Colon (tissue), 2 donors: ENCODE measurements around the gene RCC1.
"Not testable (repeated sequence)": the region's sequence is repeated elsewhere in the genome, so short reads cannot be mapped to it uniquely, and the experiment has no call there.

Source experiments
- FAIRE-seq: peaks from 2 replicates; lab custom pipeline; 2012; peaks lifted over from hg19 to GRCh38; lab: Jason Lieb, UNC
- donor health status: control.
- donor health status: control.

The RCC1 gene

DNA sequence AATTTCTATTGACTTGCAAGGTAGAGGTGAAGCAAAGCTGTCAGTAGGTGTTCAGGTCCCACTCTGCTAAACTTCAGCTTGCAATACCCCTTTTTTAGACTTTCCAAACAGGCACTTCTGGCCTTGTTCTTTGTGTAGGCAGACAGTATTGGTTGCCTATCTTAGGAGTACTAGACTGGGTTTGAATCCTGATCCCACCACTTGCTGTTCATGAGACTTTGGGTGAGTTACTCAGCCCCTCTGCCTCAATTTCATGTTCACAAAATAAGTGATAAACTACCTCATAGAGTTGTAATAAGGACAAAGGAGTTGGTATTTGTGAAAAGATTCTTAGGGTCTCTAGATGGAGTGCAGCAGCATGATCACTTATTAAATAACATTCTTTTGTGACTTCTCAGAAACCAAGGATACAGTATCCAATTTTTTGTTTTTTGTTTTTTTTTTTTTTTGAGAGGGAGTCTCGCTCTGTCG is 5.2 kb downstream of the RCC1 start:
- FAIRE-seq = no peak

DNA sequence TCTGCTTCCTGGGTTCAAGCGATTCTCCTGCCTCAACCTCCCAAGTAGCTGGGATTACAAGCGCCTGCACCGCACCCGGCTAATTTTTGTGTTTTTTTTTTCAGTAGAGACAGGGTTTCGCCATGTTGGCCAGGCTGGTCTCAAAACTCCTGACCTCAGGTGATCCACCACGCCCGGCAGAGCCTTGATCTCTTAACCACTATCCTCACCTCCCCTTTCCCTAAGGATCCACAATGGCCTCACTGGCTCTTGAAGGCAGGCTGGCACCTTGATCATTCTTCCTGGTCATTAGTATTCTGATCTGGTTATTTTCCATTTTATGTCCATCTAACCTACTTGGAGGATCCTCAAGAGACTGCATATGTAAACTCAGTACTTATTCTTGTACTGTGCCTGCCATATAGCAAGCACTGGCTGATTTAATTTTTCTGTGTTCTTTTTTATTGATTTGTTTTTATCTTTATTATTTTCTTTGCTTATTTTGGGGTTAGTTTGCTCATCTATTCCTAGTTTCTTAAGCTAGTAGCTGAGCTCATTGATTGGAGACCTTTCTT is 6.3 kb downstream of the RCC1 start:
- no peak for FAIRE-seq

DNA sequence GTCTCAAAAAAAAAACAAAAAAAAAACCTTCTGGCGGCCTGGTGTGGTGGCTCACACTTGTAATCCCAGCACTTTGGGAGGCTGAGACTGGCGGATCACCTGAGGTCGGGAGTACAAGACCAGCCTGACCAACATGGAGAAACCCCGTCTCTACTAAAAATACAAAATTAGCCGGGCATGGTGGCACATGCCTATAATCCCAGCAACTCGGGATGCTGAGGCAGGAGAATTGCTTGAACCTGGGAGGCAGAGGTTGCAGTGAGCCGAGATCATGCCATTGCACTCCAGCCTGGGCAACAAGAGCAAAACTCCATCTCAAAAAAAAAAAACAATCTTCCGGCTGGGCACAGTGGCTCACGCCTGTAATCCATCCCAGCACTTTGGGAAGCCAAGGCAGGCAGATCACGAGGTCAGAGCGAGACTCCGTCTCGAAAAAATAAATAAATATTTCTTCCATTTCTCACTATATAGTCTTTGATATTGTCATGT is 8.6 kb downstream of the RCC1 start:
- not testable (repeated sequence) for FAIRE-seq

GRCh38 chr1:28516518-28516956 is 10.7 kb downstream of the RCC1 start:
- FAIRE-seq = no peak

- no peak for FAIRE-seq
These were observed 11.8 kb downstream of the RCC1 start for GRCh38 chr1:28517649-28517999.

- FAIRE-seq = no peak
These were observed 12.3 kb downstream of the RCC1 start for GRCh38 chr1:28518000-28518744.

GRCh38 chr1:28518745-28519341 is 13.0 kb downstream of the RCC1 start:
- FAIRE-seq = no peak

DNA sequence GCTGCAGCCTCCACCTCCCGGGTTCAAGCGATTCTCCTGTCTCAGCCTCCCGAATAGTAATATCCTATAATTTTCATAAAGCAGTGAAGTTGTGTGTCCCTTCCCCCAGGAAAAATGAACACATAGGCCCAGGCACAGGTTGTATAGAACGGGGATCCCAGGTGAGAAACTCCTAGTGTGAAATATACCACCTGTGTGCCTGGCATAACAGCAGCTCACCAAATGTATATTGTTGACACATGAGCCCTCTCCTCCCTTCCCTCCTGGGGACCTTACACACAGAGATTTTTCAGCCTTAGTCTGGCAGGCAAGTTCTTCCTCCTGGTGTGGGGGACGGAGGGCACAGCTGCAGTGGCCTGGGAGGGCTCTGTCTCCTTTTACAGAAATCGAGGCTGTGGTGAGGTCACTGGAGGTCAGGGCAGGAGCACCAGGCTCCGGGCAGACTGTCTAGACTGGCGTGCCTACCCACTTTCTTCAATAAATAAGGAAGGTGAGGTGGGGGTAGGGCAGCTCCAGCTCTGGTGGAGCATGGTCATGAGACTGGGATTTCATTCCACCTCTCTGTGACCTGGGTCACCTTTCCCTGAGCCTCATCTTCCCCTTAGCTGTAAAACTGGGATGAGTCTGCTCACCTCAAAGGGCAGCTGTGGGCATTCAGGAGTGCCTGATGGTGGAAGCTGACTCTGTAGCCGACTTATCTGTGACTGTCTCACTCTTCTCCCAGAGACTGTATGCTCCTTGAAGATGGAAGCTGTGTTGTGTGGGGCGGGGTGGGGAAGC is 14.3 kb downstream of the RCC1 start:
- FAIRE-seq = no peak

DNA sequence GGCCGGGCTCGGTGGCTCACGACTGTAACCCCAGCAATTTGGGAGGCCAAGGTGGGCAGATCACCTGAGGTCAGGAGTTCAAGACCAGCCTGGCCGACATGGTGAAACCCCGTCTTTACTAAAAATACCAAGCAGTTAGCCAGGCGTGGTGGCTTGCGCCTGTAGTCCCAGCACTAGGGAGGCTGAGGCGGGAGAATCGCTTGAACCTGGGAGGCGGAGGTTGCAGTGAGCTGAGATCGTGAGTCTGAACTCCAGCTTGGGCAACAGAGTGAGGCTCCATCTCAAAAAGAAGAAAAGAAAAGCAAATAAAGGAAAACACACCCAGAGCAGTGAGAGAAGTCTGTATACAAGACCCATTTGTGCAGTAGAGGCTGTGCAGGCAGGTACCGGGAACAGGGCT is 15.0 kb downstream of the RCC1 start:
- FAIRE-seq = not testable (repeated sequence)

GRCh38 chr1:28521502-28522164 is 15.8 kb downstream of the RCC1 start:
- no peak for FAIRE-seq

GRCh38 chr1:28522537-28522936 is 16.7 kb downstream of the RCC1 start:
- not testable (repeated sequence) for FAIRE-seq

DNA sequence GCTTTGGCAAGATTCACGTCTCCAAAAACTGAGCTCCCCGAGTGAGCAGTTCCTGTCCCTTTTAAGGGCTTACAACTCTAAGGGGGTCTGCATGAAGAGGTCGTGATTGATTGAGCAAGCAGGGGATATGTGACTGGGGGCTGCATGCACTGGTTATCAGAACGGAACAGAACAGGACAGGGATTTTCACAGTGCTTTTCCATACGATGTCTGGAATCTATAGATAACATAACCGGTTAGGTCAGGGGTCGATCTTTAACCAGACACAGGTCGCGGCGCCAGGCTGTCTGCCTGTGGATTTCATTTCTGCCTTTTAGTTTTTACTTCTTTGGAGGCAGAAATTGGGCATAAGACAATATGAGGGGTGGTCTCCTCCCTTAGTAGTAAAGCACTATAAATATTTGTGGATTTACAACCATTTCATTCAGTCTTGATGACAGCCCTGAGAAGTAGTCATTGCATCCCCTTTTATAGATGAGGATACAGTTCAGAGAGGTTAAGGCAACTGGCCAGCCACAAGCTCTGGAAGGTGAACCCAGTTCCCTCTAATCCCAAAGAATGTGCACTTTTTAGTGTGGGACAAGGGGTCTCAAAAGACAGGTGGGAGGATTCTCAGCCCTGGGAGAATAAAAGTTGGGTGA is 19.3 kb downstream of the RCC1 start:
- not testable (repeated sequence) for FAIRE-seq

DNA sequence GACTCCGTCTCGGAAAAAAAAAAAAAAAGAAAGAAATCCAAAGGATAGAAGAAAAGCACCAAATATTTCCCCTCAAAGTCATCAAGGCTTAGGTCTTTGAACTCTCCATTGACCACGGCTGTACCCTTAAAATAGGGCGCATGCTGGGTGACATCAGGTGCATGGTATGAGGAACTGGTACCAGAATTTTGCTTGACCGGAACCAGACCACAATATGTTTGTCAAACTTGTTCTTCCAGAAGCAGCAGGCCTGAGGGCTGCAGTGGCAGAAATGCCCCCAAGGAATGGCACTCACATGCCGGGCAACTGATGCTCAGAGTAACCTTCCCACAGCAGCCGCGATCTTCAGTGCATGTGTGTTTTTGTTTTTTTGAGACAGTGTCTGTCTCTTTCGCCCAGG is 21.0 kb downstream of the RCC1 start:
- no peak for FAIRE-seq

DNA sequence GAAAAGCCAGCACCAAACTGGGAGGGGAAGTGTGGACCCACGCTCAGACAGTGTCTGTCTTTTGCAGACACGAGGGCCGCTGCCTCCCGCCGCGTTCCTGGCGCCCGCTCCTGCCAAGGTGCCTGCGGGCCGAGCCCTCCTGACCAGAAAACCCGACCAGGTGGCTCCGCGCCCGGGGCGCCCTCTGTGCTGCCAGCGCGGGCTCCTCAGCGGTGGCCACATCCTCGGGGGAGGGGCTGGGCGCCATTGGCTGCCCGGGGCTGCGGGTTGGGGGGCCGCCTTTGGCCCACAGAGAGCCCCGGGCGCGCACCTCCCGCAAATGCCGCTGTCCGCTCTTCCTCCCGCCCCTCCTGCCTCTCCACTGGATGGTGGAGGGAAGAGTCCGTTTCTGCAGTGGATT is 24.6 kb downstream of the RCC1 start:
- FAIRE-seq = no peak

DNA sequence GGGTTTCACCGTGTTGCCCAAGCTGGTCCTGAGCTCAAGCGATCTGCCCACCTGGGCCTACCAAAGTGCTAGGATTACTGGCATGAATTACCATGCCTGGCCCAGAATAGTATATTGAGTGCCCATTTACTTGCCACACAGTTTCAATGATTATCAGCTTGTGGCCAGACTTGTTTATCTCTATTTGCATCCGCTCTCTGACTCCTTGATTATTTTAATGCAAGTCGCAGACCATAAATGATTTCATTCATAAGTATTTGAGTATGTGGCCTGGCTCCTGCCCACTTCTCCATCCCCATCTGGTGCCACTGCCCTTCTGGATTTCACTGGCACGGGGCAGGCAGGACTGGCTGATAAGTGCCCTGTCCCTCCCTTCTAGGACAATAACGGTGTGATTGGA is 28.8 kb downstream of the RCC1 start:
- FAIRE-seq = no peak

- no peak for FAIRE-seq
These were observed 29.3 kb downstream of the RCC1 start for GRCh38 chr1:28535180-28535579.

- no peak for FAIRE-seq
These were observed 31.8 kb downstream of the RCC1 start for GRCh38 chr1:28537457-28538199.

GRCh38 chr1:28538286-28538685 is 32.4 kb downstream of the RCC1 start:
- no peak for FAIRE-seq

DNA sequence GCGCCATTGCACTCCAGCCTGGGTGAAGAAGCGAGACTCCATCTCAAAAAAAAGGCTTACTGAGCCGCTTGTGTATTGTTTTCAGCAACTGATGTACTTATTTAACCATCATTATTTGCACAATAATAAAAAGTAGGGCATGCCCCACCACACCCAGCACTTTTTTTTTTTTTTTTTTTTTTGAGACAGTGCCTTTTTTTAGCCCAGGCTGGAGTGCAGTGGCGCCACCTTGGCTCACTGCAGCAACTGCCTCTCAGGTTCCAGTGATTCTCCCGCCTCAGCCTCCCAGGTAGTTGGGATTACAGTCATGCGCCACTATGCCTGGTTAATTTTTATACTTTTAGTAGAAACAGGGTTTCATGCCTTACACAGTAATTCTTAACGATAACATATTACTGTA is 34.8 kb downstream of the RCC1 start:
- FAIRE-seq = no peak

- FAIRE-seq = not testable (repeated sequence)
These were observed 35.7 kb downstream of the RCC1 start for GRCh38 chr1:28541414-28542015.
